Stimulated activated CD4-positive, alpha-beta T cell treated with anti-CD3 and anti-CD28 coated beads, TNF-alpha, amount 100 ng/mL, for 1 hour (primary cell): Measurements from ENCODE around the gene ZNF467.

Experiments
- DNase-seq, 3 donors: peaks; one replicate each; pipeline ENCODE4 v3.0.0-alpha.2; 2020; ENCODE audit warnings: low read depth in 3 of 3, low spot score in 1 of 3

The ZNF467 gene

GRCh38 chr7:149716007-149716931, 57.1 kb downstream of the ZNF467 start:
- no peak for DNase-seq

- DNase-seq, result peak in 1 of 3 donors; percentile 11
Observed at GRCh38 chr7:149715476-149715875, 57.9 kb downstream of the ZNF467 start.

DNA sequence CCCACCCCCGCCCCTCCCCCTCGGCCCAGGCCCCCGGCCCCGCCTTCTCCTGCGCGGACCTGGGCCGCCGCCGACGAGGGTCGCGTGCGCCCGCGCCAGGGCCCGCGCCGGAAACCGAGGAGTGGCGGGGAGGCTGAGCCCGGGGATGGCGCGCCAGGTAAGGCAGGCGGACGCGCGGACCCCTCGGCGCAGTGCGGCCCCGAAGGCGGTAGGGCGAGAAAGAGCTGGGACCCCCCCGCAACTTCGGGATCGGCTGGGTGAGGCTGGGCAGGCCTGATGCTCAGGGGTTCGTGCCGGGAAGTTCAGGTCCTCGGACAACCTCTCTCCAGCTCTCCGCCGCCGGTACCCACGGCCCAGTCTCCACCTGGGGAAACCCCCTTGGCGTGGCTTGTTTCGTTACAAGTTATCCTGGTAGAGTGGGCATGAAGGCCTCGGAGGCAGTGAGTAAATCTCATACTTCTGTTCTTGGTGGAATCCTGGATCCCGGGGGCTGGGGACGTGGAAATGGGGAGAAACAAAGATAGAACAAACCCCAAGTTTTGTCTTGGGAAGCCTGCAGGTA, 58.4 kb downstream of the ZNF467 start:
- DNase-seq, result peak in 2 of 3 donors; percentile 7 to 30
